ENCODE results near the gene RPN2. TPM values are rescaled to one million over a fixed set of nuclear protein-coding genes. Genes with fewer than 3 reads are reported as not detected.

RPN2 gene
- total and polyA plus RNA-seq, 9 of the 15 experiments (the other 6 are each of a cell fraction or from before 2014, with no cell fraction given): 168 to 548 (median 325) TPM

GRCh38 chr20:37151529-37151928 lies 27.6 kb upstream of the RPN2 start:
- BruUV-seq (replicated peaks): no TSS peak
- no peak for FAIRE-seq
- POLR2A ChIA-PET: no interaction called here
- TF ChIP-seq SIX5 (IDR thresholded peaks at IDR 0.05; ENCODE audit: borderline replicate concordance in 1 of 2, insufficient read depth in 1 of 2, low read depth in 1 of 2, low read length in 2 of 2) (no peak), MNT (conservative IDR thresholded peaks at IDR 0.05) (0 out of 4 replicates have a peak, but pooled peaks of 1 of the 2 experiments have one; percentile 27), SMAD4 (CRISPR knock-in tag; conservative IDR thresholded peaks at IDR 0.05) (no peak), NCOA4 (IDR thresholded peaks at IDR 0.05; ENCODE audit: partially characterized antibody) (no peak), ZFP91 (CRISPR knock-in tag; IDR thresholded peaks at IDR 0.05) (no peak), ZNF407 (IDR thresholded peaks at IDR 0.05; ENCODE audit: low read depth) (no peak)

More at GRCh38 chr20:37151529-37151928, 27.6 kb upstream of the RPN2 start:
- Histone ChIP-seq H3K9me3 (replicated peaks; ENCODE audit: control insufficient read depth, insufficient read depth, low read depth, low read length) (no peaks in the 10 kb centered on the region), H3K9me1 (ENCODE audit: control insufficient read depth, insufficient read depth, low read length) (no peaks in the 10 kb centered on the region), H3K27me3 (ENCODE audit: control insufficient read depth in 2 of 2, insufficient read depth in 2 of 2, low read length in 2 of 2) (no peaks in the 10 kb centered on the region), H3K79me2 (ENCODE audit: control insufficient read depth, insufficient read depth, low read length) (no peaks in the 10 kb centered on the region), H3K36me3 (ENCODE audit: control insufficient read depth, insufficient read depth, low read length) (no peaks in the 10 kb centered on the region), H2AFZ (ENCODE audit: low read depth, low read length) (peak overlapping the region; percentile 73; the same call in 1 of the 2 replicates), H3K4me3 (no peak overlapping the region), H4K20me1 (replicated peaks; ENCODE audit: control insufficient read depth, insufficient read depth, low read length) (no peaks in the 10 kb centered on the region), H3K27ac (ENCODE audit: extremely low read depth, low read depth, low read length) (no peak overlapping the region), H3K4me1 (replicated peaks in 1 of 2; ENCODE audit: control insufficient read depth in 2 of 2, insufficient read depth in 2 of 2, low read length in 2 of 2) (peaks cover 15 to 18% of the 10 kb centered on the region in 2 experiments; a peak in 4 of 5 replicates), H3K9ac (ENCODE audit: insufficient read depth in 1 of 2, low read depth in 2 of 2, low read length in 2 of 2) (no peak overlapping the region), H3K4me2 (ENCODE audit: insufficient read depth, low read length) (no peak overlapping the region)
- CTCF ChIA-PET (ENCODE audit: low intra/inter-chr PET ratio): no interaction called here
- WGBS (ENCODE audit: insufficient coverage, low coverage, missing lambda C conversion rate): 6% methylated on average over 2 of the region's 4 CpGs
- DNase-seq (ENCODE audit: extremely low read depth in 1 of 4, low spot score in 3 of 4): no peak
- in situ Hi-C loops (cut with MboI): no loop called here
- no peak for ATAC-seq
- intact Hi-C loops (cut with micrococcal nuclease): no loop called here
